ENCODE measurements around the gene KCTD10. TPM values are rescaled to one million over a fixed set of nuclear protein-coding genes. Genes with fewer than 3 reads are reported as not detected.

KCTD10 gene
- polyA plus RNA-seq, 1 donor (not counting 4 experiments of a cell fraction or from before 2014, with no cell fraction given) = 107 TPM

DNA sequence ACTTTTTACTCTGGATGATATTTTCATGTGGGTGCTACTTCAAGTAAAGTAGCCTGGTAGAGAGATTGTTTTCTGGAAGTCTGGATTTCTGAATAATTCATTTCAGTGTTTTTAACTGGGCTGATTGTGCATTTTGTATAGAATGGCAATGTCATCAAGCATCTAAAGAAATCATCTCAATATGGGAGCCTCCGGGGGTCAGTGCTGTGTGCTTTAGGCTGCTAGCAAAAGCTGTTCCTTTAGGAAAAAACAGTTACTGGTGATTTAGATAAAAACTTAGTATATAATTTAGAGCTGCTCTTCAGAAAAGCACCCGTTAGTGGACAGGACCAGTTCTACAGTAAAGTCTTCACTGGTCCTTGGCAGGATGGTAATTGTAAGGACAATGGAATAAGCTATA, 5.4 kb upstream of the KCTD10 start:
- dilution Hi-C loops (cut with MboI; ENCODE audit: extremely low pct_ligation_motif_present, low sequenced_read_pairs) = no loop called here
- Histone ChIP-seq H3K9me3 (ENCODE audit: control insufficient read depth, low read depth, low read length) (no peaks in the 10 kb centered on the region), H3K27me3 (ENCODE audit: control insufficient read depth, extremely low read depth, insufficient read depth, low read length) (no peaks in the 10 kb centered on the region), H3K4me1 (ENCODE audit: control insufficient read depth, extremely low read depth, insufficient read depth, low read length) (peaks cover 6% of the 10 kb centered on the region), H3K9me1 (ENCODE audit: control insufficient read depth, extremely low read depth, insufficient read depth, low read length) (no peaks in the 10 kb centered on the region), H4K20me1 (ENCODE audit: control insufficient read depth, extremely low read depth, insufficient read depth, low read length) (no peaks in the 10 kb centered on the region), H3K4me3 (ENCODE audit: control insufficient read depth in 2 of 3, extremely low read depth in 1 of 3, insufficient read depth in 2 of 3, low read depth in 1 of 3, low read length in 3 of 3) (no peak overlapping the region), H3K79me2 (ENCODE audit: control insufficient read depth, insufficient read depth, low read length) (peaks cover 23% of the 10 kb centered on the region), H3K27ac (ENCODE audit: control insufficient read depth, insufficient read depth, low read length) (no peak overlapping the region), H3K9ac (ENCODE audit: control insufficient read depth, extremely low read depth, insufficient read depth, low read length) (no peak overlapping the region), H2AFZ (ENCODE audit: control insufficient read depth, low read length) (no peak overlapping the region), H3K4me2 (ENCODE audit: control insufficient read depth, extremely low read depth, insufficient read depth, low read depth, low read length) (no peak overlapping the region), H3K36me3 (ENCODE audit: control insufficient read depth in 2 of 2, extremely low read depth in 1 of 2, insufficient read depth in 2 of 2, low read length in 2 of 2) (peaks cover 22 to 24% of the 10 kb centered on the region in 2 experiments)
- FAIRE-seq (no peak), DNase-seq (ENCODE audit: low read depth, low spot score) (no peak)
- TF ChIP-seq EZH2 (IDR thresholded peaks at IDR 0.05; ENCODE audit: low read length) (no peak), CTCF (optimal IDR thresholded peaks at IDR 0.05 in 1 of 3, IDR thresholded peaks at IDR 0.05 in 1 of 3, conservative IDR thresholded peaks at IDR 0.05 in 1 of 3; ENCODE audit: extremely low read depth in 1 of 3, insufficient read depth in 2 of 3, low read length in 3 of 3) (no peak)

- no peak overlapping the region for H3K27ac ChIP-seq (ENCODE audit: control insufficient read depth, insufficient read depth, low read length)
- H3K4me2 ChIP-seq (ENCODE audit: control insufficient read depth, extremely low read depth, insufficient read depth, low read depth, low read length) = no peak overlapping the region
- no peaks in the 10 kb centered on the region for H3K9me3 ChIP-seq (ENCODE audit: control insufficient read depth, low read depth, low read length)
- H3K27me3 ChIP-seq (ENCODE audit: control insufficient read depth, extremely low read depth, insufficient read depth, low read length) = no peaks in the 10 kb centered on the region
- no peaks in the 10 kb centered on the region for H4K20me1 ChIP-seq (ENCODE audit: control insufficient read depth, extremely low read depth, insufficient read depth, low read length)
- no peak overlapping the region for H3K4me3 ChIP-seq (ENCODE audit: control insufficient read depth in 2 of 3, extremely low read depth in 1 of 3, insufficient read depth in 2 of 3, low read depth in 1 of 3, low read length in 3 of 3)
- H3K79me2 ChIP-seq (ENCODE audit: control insufficient read depth, insufficient read depth, low read length) = peaks cover 26% of the 10 kb centered on the region
- H2AFZ ChIP-seq (ENCODE audit: control insufficient read depth, low read length) = no peak overlapping the region
- DNase-seq (ENCODE audit: low read depth, low spot score) (no peak), FAIRE-seq (no peak)
- H3K36me3 ChIP-seq (ENCODE audit: control insufficient read depth in 2 of 2, extremely low read depth in 1 of 2, insufficient read depth in 2 of 2, low read length in 2 of 2) = peaks cover 18 to 20% of the 10 kb centered on the region in 2 experiments
- H3K9ac ChIP-seq (ENCODE audit: control insufficient read depth, extremely low read depth, insufficient read depth, low read length) = no peak overlapping the region
- no peak for TF ChIP-seq EZH2 (IDR thresholded peaks at IDR 0.05; ENCODE audit: low read length)
- no peak for TF ChIP-seq CTCF (optimal IDR thresholded peaks at IDR 0.05 in 1 of 3, IDR thresholded peaks at IDR 0.05 in 1 of 3, conservative IDR thresholded peaks at IDR 0.05 in 1 of 3; ENCODE audit: extremely low read depth in 1 of 3, insufficient read depth in 2 of 3, low read length in 3 of 3)
- peaks cover 6% of the 10 kb centered on the region for H3K4me1 ChIP-seq (ENCODE audit: control insufficient read depth, extremely low read depth, insufficient read depth, low read length)
- dilution Hi-C loops (cut with MboI; ENCODE audit: extremely low pct_ligation_motif_present, low sequenced_read_pairs) = no loop called here
- no peaks in the 10 kb centered on the region for H3K9me1 ChIP-seq (ENCODE audit: control insufficient read depth, extremely low read depth, insufficient read depth, low read length)
These were observed 4.8 kb upstream of the KCTD10 start for GRCh38 chr12:109481863-109482262.
